Kidney tubule cell (primary cell): ENCODE measurements around the gene HNRNPM.
A peak's percentile ranks its signal among the peaks of the same experiment; 100 is the strongest.
"Not testable (repeated sequence)": the region's sequence is repeated elsewhere in the genome, so short reads cannot be mapped to it uniquely, and the experiment has no call there.

Experiments
- DNase-seq: peaks from one replicate; pipeline ENCODE4 v3.0.0-alpha.2; 2018; ENCODE audit warnings: low spot score

The HNRNPM gene

DNA sequence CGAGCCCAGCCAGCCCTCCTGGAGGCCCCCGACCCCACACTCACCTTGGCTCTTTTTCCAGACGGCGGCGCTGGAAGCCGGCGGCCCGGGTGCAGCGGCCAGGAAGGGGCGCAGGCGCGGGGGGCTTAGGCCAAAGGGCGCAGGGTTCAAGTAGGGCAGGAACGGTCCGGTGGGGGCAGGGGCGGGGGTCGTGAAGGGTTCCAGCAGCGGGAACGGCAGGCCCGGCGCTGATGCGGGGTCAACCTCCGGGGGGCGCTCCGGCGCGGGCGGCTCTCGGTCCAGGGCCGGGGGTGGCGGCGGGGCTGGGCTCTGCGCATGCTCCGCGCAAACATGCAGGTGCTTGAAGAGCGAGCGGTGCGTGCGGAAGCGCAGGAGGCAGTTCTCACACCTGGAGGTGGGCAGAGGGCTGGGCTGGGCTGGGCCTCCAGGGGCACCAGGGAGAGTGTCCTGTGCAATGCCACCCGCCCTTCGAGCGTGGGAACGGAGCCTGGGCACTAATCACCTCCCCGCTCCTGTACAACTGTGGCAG lies 66.9 kb downstream of the HNRNPM start:
- DNase-seq = no peak

DNA sequence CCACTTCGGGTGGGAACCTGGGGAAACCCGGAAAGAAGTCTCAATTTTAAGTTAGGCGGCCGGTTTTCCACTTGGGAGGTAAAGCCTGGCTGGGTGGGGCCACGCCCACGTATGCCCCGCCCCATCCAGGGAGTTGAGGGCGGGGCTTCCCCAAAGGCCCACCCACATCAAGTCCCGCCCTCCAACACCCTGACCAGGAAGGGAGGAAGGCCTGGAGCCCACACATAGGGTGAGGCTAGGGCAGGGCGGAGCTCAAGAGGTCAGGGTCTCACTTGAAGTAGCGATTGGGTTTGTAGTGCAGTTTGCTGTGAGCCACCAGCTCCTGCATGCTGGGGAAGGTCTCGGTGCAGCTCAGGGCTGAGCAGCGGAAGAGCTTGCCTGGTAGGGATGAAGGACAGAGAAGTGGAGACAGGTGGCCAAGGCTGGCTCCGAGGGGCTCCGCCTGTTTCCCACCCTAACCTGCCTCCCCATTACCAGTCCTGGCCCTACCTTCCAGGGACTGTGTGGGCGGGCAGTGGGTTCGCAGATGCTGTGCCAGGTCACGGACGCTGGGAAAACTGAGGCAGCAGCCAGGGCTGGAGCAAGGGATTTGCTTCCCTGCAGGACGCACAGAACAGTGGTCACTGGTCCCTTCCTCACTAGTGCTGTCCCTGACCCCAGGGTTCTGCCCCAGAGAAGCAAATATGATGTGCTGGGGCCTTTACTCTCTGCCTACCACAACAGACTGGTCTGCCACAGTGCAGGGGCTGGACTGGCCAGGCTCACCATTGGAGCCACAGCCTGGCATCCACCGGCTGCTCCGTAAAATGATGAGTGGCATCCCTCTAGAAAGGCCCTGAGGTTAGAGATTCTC lies 67.6 kb downstream of the HNRNPM start:
- DNase-seq = peak; percentile 22

DNA sequence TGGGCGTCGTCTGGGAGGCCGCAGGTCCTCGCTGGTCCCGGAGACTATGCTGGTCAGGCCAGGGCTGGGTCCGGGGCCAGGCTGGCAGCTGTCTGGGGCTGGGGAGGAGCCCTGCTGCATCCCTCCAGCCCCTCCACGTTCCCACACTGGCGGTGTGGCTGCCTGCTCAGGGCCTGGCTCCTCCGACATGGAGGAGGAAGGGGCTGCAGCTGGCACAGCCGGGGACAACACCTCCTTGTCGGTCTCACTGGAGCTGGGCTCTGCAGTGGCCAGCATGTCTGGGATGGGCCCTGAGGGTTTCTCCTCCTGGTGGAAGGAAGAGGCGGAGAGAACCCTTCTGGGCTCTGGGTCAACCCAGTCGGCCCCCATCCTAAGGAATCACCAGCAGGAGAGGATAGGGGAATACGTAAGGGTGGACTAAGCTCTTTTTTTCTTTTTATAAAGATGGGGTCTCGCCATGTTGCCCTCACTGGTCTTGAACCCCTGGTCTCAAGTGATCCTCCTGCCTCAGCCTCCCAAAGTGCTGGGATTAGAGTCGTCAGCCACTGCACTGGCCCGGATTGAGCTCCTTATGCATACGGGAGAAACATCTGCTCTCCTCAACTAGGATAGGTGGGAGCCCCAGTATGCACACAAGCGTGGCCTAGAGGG lies 68.4 kb downstream of the HNRNPM start:
- DNase-seq = no peak

DNA sequence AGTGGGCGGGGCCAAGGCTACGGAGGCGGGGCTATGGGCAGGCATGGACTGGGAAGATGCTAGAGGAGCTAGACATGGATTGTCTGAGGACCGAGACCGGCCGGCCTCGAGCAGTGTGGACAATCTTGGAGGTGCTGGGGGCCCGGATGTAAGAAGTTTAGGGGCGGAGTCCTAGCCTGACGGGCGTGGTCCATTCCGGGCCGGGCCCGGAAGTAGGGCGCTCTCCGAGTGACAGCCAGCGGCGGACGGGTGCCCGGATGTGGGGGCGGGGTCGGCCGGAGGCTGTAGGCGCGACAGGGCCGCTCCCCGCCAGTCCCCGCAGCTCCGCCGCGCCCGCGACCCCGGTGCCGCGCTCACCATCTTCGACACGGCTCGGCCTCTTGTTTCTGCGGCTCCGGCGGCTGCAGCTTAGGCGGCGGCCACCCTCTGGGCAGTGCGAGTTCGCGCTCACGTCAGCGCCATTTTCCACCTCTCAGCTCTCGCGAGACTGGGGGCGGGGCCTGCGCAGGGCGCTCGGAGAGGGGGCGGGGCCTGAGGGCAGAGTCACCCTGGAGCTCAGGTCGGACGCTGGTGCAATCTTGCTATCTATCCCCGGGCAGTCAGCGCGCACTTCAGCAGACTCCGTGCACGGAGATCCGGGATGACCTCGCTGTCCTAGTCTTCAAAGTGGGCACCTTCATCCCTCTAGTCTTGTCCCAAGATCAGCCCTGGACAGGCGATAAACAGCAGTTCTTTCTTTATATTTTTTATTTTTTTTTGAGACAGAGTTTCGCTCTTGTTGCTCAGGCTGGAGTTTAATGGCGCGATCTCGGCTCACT lies 69.1 kb downstream of the HNRNPM start, which contains the start of gene ZNF414:
Gene ZNF414, minus strand, starts transcription at position 481 of the 818 bp plus-strand sequence. Its CDS starts 121 bp downstream, at position 360.
- peak; percentile 97 for DNase-seq

DNA sequence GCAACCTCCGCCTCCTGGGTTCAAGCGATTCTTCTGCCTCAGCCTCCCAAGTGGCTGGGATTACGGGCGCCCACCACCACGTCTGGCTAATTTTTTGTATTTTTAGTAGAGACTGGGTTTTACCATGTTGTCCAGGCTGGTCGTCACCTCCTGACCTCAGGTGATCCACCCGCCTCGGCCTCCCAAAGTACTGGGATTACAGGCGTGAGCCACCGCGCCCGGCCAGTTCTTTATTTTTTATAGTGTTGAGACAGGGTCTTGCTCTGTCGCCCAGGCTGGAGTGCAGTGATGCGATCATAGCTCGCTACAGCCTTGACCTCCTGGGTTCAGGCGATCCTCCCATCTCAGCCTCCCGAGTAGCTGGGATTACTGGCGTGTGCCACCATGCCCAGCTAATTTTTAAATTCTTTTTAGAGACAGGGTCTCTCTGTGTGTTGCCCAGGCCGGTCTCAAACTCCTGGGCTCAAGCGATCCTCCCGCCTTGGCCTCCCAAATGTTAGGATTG lies 69.8 kb downstream of the HNRNPM start:
- DNase-seq = not testable (repeated sequence)

DNA sequence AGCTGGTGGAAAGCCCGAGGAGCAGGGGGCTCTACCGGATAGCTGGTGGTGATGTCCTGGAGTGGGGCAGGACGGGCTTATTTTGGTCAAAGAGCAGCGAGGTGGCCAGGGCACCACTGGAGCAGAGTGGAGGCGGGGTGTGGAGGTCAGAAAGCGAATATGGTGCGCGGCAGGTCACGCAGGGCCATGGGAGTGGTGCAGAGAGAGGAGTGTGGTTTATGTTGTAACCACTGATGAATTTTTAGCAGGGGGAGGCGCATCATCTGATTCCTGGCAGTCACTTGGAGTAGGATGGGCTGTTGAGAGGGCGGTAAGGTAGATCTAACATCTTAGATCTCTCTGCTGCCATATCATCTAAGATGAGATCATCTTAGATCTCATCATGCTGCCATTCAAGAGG lies 70.5 kb downstream of the HNRNPM start:
- no peak for DNase-seq

DNA sequence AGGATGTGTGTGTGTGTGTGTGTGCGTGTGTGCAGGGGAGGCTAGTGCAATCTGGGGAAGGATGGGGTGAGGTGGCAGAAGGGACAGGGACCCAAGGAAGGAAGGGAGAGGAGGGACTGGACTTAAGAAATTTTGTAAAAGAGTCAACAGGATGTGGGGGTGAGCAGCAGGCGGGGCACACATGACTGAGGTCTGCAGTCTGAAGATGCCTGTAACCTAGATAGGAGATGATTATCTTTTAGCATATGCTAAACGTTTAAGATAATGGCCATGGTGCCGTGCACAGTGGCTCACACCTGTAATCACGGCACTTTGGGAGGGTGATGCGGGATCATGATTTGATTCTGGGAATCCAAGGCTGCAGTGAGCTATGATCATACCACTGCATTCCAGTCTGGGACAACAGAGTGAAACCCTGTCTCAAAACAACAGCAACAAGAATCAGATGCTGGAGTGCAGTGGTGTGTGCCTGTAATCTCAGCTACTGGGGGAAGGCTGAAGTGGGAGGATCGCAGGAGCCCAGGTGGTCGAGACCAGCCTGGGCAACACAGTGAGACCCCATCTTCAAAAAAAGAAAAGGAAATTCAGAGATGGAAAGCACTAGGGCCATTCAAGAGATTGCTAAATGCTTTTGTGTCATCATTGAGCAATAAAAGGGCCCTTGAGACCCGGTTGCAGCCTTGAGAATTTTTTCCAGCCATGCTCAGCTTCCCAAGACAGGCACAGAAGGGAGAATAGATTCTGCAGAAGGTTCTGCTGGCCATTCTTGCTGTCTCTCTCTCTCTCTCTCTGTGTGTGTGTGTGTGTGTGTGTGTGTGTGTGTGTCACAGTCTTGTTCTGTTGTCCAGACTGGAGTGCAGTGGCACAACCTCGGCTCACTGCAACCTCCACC lies 73.0 kb downstream of the HNRNPM start:
- no peak for DNase-seq

DNA sequence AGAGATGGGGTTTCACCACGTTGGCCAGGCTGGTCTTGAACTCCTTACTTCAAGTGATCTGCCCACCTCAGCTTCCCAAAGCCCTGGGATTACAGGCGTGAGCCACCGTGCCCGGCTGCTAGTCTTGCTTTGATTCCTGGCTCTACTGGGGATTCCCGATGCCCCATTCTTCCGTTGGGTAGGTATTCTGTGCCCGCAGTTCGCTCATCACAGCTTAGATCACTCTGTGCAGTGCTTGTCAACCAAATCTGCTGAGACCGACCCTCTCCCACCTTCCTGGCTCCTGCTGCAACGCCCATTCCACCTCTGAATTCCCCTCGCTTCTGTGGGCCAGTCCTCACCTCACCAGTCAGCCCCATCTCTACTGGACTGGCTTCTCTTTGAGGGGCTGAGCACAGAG lies 73.8 kb downstream of the HNRNPM start:
- DNase-seq = no peak

DNA sequence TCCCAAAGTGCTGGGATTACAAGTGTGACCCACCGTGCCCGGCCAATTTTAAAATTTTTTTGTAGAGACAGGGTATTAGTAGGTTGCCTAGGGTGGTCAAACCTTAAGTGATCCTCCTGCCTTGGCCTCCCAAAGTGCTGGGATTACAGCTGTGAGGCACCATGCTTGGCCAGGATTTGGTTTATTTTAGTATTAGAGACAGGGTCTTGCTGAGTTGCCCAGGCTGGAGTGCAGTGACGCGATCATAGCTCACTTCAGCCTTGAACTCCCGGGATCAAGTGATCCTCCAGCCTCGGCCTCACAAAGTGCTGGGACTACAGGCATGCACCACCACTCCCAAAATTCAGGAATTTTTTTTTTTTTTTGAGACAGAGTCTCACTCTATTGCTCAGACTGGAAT lies 74.6 kb downstream of the HNRNPM start:
- DNase-seq = no peak

DNA sequence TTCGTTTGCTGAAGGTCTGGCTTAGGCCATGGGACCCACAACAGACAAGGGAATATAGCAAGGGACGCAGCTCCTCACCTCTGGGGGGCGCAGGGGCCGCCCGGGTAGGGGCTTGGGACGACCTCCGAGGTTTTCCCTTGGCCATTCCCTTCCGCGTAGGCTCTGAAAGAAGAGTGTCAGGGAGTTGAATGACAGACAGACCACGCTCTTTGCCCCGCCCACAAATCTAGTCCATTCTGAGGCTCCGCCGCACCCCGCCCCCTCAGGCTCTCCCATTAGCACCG lies 80.6 kb downstream of the HNRNPM start:
- DNase-seq = no peak

DNA sequence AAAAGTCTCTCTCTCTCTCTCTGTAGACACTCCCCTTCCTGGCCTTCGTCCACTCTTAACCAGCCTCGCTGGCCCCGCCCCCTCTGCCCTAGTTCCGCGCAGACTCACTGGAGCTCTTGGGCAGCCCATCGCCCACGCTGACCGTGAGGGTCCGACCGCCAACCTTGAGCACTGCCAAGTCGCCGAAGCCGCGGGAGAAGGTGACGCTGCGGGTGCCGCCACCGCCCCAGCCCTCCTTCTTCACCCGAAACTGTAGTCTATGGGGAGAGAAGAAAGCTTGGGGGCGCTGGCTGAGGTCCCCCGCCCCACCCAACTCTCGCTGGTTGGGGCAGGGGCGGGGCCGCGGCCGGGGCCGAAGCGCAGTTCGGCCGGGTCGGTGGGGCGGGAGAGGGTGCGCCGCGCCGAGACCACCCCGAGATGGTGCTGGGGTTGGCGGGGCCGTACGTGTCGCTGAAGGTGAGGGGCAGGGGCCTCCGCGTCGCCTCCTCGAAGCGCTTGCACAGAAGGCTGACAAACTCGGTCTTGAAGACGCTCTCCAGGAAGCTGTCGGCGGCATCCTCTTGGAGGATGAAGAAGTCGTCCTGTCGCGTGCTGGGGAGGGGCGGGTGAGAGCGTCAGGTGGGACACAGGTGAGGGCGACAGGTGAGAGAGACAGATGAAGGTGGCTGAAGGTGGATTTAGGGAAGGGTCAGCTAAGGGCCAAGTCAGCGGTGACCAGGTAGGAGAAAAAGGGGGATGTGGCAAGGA lies 81.7 kb downstream of the HNRNPM start:
- DNase-seq = peak; percentile 88

DNA sequence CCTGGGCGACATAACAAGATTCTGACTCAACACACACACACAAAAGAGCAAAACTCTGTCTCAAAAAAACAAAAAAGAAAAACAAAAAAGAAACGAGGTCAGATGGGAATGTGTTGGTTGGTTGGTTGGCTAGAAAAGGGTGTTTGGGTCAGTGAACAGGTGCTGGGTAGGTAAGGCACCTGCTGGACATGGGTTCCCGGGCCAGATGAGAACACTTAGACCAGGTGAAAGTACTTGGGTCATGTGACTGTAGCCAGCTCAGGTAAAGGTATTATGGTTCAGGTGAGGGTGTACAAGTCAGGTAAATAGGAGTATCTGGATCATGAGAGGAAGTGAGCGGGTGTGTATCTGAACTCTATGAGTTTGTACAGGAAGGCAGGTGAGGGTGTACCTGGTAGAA lies 83.7 kb downstream of the HNRNPM start:
- no peak for DNase-seq

DNA sequence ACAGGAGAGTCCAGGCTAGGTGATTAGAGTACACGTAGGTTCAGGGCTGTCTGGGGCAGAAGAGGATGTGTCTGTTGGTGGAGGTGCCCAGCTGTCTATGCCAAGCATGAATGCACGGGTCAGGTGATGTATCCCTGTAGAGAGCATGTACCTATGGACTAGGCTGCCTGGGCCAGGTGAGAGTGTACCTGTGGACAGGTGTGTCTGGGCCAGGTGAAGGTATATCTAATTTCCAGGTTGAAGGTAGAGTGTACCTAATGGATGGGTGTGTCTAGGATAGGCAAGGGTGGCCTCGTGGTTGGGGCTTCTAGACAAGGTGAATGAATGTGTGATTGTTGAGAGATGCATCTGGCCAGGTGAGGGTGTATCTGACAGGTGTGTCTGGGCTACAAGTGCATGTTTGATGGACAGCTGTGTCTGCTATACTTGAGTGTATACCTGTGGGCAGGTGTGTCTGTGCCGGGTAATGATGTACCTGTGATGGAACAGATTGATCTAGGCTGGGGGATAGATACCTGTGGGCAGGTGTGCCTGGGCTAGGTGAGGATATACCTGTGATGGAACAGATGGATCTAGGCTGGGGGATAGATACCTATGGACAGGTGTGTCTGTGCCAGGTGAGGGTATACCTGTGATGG lies 84.7 kb downstream of the HNRNPM start:
- no peak for DNase-seq

DNA sequence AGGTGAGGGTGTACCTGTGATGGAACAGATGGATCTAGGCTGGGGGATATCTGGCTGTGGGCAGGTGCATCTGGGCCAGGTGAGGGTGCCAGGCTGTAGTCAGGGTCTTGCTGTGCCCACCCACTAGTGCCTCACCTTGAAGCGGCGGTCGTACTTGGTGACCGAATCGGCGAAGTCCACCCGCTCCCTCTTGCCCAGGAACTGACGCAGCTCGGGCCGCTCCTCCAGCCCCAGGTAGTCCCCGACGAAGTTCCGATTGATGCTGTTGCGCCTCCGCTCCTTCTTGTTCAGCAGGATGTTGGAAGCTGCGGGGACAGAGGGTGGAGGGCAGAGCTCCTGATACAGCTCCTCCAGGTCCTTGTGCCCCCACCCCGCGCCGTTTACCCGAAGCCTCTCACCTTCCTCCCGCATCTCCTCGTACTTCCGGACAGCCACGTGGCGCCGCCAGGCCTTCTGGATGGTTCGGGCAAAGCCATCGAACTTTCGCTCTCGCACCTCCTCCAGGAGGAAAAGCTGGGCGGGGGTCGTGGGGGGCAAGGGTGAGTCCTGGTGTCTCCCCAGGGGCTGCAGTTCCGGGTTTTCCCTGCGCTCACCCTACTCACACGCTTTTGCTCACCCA lies 85.4 kb downstream of the HNRNPM start:
- no peak for DNase-seq

DNA sequence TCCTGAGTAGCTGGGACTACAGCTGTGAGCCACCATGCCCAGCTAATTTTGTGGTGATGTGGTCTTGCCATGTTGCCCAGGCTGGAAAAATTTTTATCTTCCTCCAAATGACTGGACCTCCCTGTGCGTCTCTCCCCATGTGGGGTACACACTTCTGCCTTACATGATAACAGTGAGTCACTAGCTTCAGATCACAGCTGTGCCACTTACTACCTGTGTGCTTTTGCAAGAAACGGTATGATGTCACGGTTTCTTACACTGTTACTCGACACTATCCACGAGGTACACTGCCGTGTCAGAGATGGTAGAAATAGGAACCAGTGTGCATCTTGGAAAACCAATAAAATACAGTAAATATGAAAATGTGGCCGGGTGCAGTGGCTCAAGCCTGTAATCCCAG lies 86.7 kb downstream of the HNRNPM start:
- no peak for DNase-seq

DNA sequence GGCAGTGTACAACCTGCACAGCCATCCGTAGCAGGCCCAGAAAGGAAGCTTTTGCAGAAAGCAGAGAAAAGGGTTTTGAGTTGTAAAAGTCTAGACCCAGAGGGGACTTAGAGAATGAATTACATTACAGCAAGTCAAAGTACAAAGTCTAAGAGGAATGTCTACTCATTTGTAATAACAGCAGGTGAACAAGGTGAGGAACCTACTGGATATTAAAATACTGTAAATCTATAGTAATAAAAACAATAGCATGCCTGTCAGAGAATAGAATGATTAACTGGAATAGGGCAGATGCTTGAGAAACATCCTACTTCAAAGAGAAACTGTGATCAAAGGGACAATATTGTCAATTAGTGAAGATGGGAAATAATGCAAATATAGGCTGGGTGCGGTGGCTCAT lies 87.5 kb downstream of the HNRNPM start:
- no peak for DNase-seq

DNA sequence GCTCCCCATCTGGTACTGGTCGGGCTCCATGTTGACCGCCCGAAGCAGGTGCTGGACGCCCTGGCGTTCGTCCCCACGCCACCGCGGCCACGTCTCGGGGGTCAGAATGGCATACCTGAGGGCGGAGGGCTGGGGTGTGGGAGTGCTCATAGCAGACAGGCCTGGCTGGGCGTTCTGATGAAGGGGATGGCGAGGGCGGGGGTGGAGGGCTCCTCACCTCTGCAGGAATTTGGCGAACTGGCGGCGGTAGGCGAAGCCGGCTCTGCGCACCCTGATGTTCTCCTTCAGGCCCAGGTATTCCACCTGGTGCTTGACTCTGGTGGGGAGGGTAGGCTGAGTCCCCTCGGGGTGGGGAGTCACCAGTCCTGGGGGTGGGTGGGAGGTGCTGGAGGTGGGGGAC lies 91.5 kb downstream of the HNRNPM start:
- no peak for DNase-seq

DNA sequence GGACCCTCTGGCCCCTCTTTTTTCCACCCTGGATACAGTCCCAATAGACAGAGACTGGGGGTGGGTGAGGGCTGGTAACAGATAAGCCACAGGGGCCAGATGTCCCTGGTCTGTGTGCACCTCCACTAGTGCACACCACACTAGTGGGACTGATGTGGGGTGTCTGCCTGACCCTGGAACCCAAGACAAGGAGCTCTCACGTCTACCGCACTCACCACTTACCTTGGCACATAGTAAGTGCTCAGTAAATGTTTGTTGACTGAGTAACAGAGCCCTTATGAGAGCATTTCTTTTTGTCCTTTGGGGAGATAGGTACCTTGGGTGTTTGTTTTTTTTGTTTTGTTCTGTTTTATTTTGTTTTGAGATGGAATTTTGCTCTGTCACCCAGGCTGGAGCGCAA lies 92.3 kb downstream of the HNRNPM start:
- DNase-seq = no peak
